ENCODE data around the gene AIG1.

- TF ChIP-seq FOXP2 (optimal IDR thresholded peaks at IDR 0.05; ENCODE audit: control extremely low read depth, extremely low read length, insufficient read depth) = no peak
- TF ChIP-seq EZH2 (IDR thresholded peaks at IDR 0.05) = no peak
Observed at GRCh38 chr6:143271024-143271423, 210.3 kb downstream of the AIG1 start.

Measured in SK-N-MC (cell line).